ENCODE results near the gene SCART1.

Gene SCART1

GRCh38 chr10:133471300-133472109 is 17.8 kb downstream of the SCART1 start:
- no peak for DNase-seq (ENCODE audit: low read depth)
- TF ChIP-seq, protein P1, sequence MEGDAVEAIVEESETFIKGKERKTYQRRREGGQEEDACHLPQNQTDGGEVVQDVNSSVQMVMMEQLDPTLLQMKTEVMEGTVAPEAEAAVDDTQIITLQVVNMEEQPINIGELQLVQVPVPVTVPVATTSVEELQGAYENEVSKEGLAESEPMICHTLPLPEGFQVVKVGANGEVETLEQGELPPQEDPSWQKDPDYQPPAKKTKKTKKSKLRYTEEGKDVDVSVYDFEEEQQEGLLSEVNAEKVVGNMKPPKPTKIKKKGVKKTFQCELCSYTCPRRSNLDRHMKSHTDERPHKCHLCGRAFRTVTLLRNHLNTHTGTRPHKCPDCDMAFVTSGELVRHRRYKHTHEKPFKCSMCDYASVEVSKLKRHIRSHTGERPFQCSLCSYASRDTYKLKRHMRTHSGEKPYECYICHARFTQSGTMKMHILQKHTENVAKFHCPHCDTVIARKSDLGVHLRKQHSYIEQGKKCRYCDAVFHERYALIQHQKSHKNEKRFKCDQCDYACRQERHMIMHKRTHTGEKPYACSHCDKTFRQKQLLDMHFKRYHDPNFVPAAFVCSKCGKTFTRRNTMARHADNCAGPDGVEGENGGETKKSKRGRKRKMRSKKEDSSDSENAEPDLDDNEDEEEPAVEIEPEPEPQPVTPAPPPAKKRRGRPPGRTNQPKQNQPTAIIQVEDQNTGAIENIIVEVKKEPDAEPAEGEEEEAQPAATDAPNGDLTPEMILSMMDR (IDR thresholded peaks at IDR 0.05; ENCODE audit: insufficient read depth, low read depth, low read length, missing control alignments): no peak
- H3K4me3 ChIP-seq (ENCODE audit: low read depth, low read length): no peak overlapping the region

- no peak overlapping the region for H3K4me3 ChIP-seq (ENCODE audit: low read depth, low read length)
- DNase-seq (ENCODE audit: low read depth): no peak
- TF ChIP-seq, protein P1 (IDR thresholded peaks at IDR 0.05; ENCODE audit: insufficient read depth, low read depth, low read length, missing control alignments): no peak
Measured at GRCh38 chr10:133473270-133473669, 19.5 kb downstream of the SCART1 start.

DNA sequence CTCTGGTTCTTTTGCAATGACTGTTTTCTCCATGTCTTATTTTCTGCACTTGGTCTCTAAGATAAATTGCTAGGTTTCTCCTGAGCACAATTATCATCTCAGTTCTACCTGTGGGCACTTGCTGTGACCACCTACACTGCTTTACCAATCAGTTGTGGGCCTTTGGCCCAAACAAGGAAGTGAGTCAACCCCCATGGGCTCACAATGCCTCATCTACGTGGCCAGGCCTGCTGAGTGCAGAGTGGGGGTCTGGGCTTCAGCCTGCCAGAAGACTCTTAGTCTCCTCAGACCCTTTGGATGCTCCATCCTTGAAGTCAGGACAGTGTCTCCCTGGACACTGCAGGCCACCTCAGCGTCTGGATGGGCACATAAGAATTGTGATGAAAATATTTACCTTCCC is 20.3 kb downstream of the SCART1 start:
- TF ChIP-seq, protein P1 (IDR thresholded peaks at IDR 0.05; ENCODE audit: insufficient read depth, low read depth, low read length, missing control alignments): no peak
- no peak overlapping the region for H3K4me3 ChIP-seq (ENCODE audit: low read depth, low read length)
- no peak for DNase-seq (ENCODE audit: low read depth)

DNA sequence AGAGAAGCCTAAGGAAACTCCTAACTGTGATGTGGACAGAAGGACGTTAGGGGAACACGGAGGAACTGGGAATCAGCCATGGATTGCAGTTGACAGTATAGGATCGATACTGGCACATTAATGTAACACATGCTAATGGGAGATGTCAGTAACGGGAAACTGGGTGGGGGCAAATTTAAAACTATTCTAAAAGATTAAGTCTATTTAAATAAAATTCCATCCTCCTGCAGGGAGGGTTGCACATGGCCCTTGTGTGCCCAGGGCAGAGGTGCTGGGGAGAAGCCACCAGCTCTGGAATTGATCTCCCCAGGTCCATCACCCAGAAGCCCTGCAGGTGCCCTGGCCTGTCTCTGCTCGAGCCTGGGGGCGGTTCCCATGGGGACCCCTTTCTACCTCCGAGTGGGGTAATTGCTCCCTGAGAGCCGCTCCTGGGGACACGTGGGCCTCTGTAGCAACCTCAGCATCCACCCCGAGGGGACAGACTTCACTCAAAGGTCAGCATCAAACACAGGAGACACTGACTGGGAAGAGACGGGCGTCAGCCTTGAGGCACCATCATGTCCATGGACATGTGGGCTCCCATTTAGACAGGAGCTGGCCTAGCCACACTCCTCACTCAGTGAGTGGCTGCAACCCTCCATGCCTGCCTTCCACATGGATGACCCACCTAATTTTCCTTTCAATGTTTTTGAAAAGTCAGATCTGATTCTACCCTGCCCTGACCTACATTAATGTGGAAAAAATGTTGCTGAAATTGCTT is 21.1 kb downstream of the SCART1 start:
- TF ChIP-seq, protein P1 (IDR thresholded peaks at IDR 0.05; ENCODE audit: insufficient read depth, low read depth, low read length, missing control alignments): no peak
- no peak overlapping the region for H3K4me3 ChIP-seq (ENCODE audit: low read depth, low read length)
- DNase-seq (ENCODE audit: low read depth): no peak

GRCh38 chr10:133475425-133475734 is 21.6 kb downstream of the SCART1 start:
- no peak overlapping the region for H3K4me3 ChIP-seq (ENCODE audit: low read depth, low read length)
- DNase-seq (ENCODE audit: low read depth): no peak
- TF ChIP-seq, protein P1 (IDR thresholded peaks at IDR 0.05; ENCODE audit: insufficient read depth, low read depth, low read length, missing control alignments): no peak

DNA sequence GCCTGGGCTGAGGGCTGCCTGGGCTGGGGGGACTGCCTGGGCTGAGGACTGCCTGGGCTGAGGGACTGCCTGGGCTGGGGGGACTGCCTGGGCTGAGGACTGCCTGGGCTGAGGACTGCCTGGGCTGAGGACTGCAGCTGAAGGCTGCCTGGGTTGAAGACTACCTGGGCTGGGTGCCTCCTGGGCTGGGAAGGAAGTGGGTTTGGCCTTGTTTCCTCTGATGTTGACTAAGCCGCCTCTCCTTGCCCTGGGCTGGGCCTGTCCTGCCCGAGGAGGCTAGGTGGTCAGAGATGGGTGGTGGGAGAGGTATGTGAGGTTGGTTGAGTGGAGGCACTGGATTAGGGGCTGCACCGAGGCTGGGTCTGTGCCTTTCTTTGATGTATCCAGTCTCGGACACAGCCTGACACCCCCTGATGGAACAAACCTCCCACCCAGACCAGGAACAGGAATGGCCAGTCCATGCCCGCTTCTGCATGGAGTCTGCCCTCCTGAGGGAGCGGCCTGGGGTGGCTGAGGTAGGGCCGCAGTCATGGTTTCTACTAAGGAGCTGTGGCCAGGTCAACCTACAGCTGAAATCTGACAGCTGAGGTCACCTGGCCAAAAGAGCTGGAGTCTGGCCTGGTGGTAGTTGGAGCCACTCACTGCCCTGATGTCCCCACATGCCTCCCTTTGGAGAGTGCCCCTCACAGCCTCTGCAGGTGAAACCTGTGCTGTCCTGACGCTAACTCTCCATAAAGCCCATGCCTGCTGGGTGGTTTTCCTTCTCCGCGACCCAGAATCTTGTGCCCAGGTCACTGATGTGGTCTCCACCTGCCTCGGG is 22.3 kb downstream of the SCART1 start:
- TF ChIP-seq, protein P1 (IDR thresholded peaks at IDR 0.05; ENCODE audit: insufficient read depth, low read depth, low read length, missing control alignments): no peak
- no peak overlapping the region for H3K4me3 ChIP-seq (ENCODE audit: low read depth, low read length)
- DNase-seq (ENCODE audit: low read depth): no peak
